Kidney tubule cell (primary cell): ENCODE measurements around the gene TNFRSF11A.

Experiments
- DNase-seq: peaks from one replicate; pipeline ENCODE4 v3.0.0-alpha.2; 2018; ENCODE audit warnings: low spot score

The TNFRSF11A gene

GRCh38 chr18:62384610-62385097 is 59.5 kb downstream of the TNFRSF11A start:
- peak; percentile 60 for DNase-seq

- DNase-seq, result no peak
Observed at GRCh38 chr18:62386091-62386490, 61.0 kb downstream of the TNFRSF11A start.

- no peak for DNase-seq
Observed at GRCh38 chr18:62386601-62387000, 61.5 kb downstream of the TNFRSF11A start.

- DNase-seq, result no peak
Observed at GRCh38 chr18:62387257-62387656, 62.1 kb downstream of the TNFRSF11A start.

GRCh38 chr18:62388855-62389760 is 64.0 kb downstream of the TNFRSF11A start:
- no peak for DNase-seq

- no peak for DNase-seq
Observed at GRCh38 chr18:62389761-62390481, 64.8 kb downstream of the TNFRSF11A start.

GRCh38 chr18:62394006-62394763 is 69.1 kb downstream of the TNFRSF11A start:
- no peak for DNase-seq

GRCh38 chr18:62396381-62396780 is 71.3 kb downstream of the TNFRSF11A start:
- no peak for DNase-seq

GRCh38 chr18:62396967-62397366 is 71.9 kb downstream of the TNFRSF11A start:
- DNase-seq, result no peak

GRCh38 chr18:62398291-62398690 is 73.2 kb downstream of the TNFRSF11A start:
- no peak for DNase-seq

GRCh38 chr18:62399276-62399675 is 74.2 kb downstream of the TNFRSF11A start:
- DNase-seq, result peak; percentile 62

- peak; percentile 77 for DNase-seq
Observed at GRCh38 chr18:62399781-62400308, 74.7 kb downstream of the TNFRSF11A start.

- DNase-seq, result no peak
Observed at GRCh38 chr18:62400916-62401315, 75.8 kb downstream of the TNFRSF11A start.

- no peak for DNase-seq
Observed at GRCh38 chr18:62402342-62402948, 77.3 kb downstream of the TNFRSF11A start.

- no peak for DNase-seq
Observed at GRCh38 chr18:62403120-62403519, 78.0 kb downstream of the TNFRSF11A start.

- no peak for DNase-seq
Observed at GRCh38 chr18:62404881-62405280, 79.8 kb downstream of the TNFRSF11A start.

- no peak for DNase-seq
Observed at GRCh38 chr18:62407660-62408059, 82.5 kb downstream of the TNFRSF11A start.

GRCh38 chr18:62409821-62410220 is 84.7 kb downstream of the TNFRSF11A start:
- peak; percentile 46 for DNase-seq

- no peak for DNase-seq
Observed at GRCh38 chr18:62412231-62412979, 87.3 kb downstream of the TNFRSF11A start.

- DNase-seq, result no peak
Observed at GRCh38 chr18:62413206-62413605, 88.1 kb downstream of the TNFRSF11A start.

- no peak for DNase-seq
Observed at GRCh38 chr18:62418258-62418657, 93.1 kb downstream of the TNFRSF11A start.
